BE2C (cell line): ENCODE measurements around the gene GTPBP6.

Experiments
- DNase-seq: peaks from one replicate; pipeline ENCODE4 v3.0.0-alpha.2; 2020
- H3K27me3 ChIP-seq: fragments of 250-450 bp; sonication (Bioruptor Pico); 2 replicates; pipeline ENCODE4 v1.5.1; 2020; ENCODE audit warnings: mild to moderate bottlenecking
- H3K36me3 ChIP-seq: fragments of 250-450 bp; sonication (Bioruptor Pico); 2 replicates; pipeline ENCODE4 v1.5.1; 2020; ENCODE audit warnings: mild to moderate bottlenecking
- H3K4me1 ChIP-seq: fragments of 250-450 bp; sonication (Bioruptor Pico); 2 replicates; pipeline ENCODE4 v1.5.1; 2020
- H3K4me3 ChIP-seq: 2 replicates; pipeline ENCODE4 v1.5.1; 2011; ENCODE audit warnings: low read depth, low read length
- H3K9me3 ChIP-seq: fragments of 250-450 bp; sonication (Bioruptor Pico); 2 replicates; pipeline ENCODE4 v1.5.1; 2020
- TF ChIP-seq, protein P1 (sequence below): IDR thresholded peaks from 2 replicates; pipeline ENCODE4 v1.5.1; 2012; ENCODE audit warnings: mild to moderate bottlenecking, low read depth, low read length

Gene GTPBP6

DNA sequence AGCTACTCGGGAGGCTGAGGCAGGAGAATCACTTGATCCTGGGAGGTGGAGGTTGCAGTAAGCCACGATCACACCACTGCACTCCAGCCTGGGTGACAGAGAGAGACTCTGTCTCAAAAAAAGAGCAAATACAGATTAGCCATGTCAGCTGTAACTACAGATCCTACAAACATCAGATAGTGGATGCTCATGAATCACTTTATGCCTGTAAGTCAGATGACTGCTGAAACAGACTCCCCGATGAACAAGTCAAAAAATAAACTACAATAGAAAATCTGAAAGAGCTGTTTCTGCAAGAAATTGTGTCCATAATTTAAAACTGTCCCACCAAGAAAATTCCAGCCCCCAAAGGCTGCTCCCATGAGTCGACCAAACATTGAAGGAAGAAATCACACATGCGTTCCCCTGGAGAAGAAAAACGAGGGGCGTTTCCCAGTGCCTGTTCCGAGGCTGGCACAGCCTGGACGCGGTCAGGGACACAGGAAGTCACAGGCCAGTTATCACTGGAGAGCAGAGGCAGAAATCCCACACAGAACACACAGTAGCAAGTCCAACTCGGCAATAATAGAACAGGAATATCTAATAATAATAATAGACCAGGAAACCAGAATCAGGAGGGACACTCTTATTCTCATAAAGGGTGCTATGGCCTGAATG lies 30.0 kb upstream of the GTPBP6 start:
- TF ChIP-seq, protein P1, sequence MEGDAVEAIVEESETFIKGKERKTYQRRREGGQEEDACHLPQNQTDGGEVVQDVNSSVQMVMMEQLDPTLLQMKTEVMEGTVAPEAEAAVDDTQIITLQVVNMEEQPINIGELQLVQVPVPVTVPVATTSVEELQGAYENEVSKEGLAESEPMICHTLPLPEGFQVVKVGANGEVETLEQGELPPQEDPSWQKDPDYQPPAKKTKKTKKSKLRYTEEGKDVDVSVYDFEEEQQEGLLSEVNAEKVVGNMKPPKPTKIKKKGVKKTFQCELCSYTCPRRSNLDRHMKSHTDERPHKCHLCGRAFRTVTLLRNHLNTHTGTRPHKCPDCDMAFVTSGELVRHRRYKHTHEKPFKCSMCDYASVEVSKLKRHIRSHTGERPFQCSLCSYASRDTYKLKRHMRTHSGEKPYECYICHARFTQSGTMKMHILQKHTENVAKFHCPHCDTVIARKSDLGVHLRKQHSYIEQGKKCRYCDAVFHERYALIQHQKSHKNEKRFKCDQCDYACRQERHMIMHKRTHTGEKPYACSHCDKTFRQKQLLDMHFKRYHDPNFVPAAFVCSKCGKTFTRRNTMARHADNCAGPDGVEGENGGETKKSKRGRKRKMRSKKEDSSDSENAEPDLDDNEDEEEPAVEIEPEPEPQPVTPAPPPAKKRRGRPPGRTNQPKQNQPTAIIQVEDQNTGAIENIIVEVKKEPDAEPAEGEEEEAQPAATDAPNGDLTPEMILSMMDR, result no peak
- H3K36me3 ChIP-seq, result no peaks in the 10 kb centered on the region
- DNase-seq, result no peak
- H3K4me1 ChIP-seq, result no peaks in the 10 kb centered on the region
- H3K27me3 ChIP-seq, result no peaks in the 10 kb centered on the region
- H3K4me3 ChIP-seq, result no peak overlapping the region
- no peaks in the 10 kb centered on the region for H3K9me3 ChIP-seq

DNA sequence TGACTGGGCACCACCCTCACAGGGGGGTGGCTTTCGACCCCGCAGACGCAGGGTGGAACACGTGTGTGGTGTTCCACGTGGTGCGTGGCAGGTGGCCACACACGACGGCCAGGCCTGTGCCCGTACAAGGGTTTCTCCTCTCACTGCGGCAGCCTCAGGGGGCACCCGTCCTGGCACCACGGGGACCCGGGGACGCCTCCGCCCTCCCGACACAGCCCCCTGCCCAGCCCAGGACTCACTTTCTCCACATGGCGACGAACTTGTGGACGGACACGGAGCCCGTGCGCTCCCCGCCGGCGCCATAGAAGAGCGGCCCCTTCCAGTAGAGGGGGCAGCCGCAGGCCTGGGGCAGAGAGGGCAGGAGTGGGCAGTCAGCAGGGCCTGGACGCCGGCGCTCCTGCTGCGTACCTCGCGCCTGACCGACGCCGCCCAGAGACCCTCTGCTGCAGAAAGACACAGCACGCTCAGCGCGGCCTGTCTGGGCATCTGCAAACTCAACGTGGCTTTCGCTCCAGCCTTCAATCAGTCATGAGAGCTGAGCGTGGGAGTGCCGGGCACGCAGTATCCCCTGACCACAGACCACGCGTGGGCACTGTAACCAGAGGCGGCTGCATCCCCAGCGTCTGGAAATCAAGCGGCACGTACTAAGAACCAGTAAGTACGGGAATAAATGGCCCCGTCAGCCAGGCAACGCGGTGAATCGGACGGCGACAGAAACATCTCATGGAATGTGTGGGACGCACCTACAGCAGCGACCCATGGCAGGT lies 28.9 kb upstream of the GTPBP6 start:
- Histone ChIP-seq H3K27me3 (no peaks in the 10 kb centered on the region), H3K4me1 (no peaks in the 10 kb centered on the region), H3K4me3 (no peak overlapping the region), H3K36me3 (no peaks in the 10 kb centered on the region), H3K9me3 (no peaks in the 10 kb centered on the region)
- TF ChIP-seq, protein P1, result no peak
- DNase-seq, result no peak

DNA sequence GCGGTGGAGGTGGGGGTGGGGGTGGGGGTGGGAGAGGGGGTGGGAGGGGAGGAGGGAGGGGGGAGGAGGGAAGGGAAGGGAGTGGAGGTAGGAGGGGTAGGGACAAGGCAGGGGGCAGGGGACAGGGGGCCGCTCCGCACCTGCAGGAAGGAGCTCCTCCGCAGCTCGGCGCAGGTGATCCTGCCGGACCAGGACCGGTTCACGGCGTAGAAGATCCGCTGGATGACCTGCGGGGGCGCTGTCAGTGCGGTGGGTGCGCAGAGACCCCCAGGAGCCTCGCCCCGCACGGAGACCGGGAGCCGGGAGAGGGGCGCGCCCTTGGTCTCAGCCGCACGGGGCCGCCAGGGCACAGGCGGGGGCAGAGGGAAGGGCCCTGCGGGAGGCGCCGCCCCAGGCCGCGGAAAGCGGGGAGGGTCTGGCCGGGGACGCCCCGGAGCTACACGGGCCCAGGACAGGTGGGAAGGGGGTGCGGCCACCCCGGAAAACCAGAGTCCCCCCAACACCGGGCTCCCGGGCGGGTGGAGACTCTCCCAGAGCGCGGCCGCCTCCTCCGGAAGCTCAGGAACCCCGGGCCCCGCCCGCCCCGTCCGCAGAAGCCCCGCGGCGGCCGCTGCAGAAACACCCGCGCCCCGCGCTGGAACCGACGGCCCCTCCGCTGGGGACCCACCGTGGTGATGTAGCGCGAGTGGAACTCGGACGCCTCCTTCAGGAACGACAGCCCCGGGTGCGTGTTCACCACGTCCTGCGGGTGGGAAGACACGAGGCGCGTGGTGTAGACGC lies 27.6 kb upstream of the GTPBP6 start:
- Histone ChIP-seq H3K27me3 (no peaks in the 10 kb centered on the region), H3K4me1 (no peaks in the 10 kb centered on the region), H3K36me3 (no peaks in the 10 kb centered on the region), H3K9me3 (no peaks in the 10 kb centered on the region), H3K4me3 (no peak overlapping the region)
- no peak for DNase-seq
- TF ChIP-seq, protein P1, result no peak

DNA sequence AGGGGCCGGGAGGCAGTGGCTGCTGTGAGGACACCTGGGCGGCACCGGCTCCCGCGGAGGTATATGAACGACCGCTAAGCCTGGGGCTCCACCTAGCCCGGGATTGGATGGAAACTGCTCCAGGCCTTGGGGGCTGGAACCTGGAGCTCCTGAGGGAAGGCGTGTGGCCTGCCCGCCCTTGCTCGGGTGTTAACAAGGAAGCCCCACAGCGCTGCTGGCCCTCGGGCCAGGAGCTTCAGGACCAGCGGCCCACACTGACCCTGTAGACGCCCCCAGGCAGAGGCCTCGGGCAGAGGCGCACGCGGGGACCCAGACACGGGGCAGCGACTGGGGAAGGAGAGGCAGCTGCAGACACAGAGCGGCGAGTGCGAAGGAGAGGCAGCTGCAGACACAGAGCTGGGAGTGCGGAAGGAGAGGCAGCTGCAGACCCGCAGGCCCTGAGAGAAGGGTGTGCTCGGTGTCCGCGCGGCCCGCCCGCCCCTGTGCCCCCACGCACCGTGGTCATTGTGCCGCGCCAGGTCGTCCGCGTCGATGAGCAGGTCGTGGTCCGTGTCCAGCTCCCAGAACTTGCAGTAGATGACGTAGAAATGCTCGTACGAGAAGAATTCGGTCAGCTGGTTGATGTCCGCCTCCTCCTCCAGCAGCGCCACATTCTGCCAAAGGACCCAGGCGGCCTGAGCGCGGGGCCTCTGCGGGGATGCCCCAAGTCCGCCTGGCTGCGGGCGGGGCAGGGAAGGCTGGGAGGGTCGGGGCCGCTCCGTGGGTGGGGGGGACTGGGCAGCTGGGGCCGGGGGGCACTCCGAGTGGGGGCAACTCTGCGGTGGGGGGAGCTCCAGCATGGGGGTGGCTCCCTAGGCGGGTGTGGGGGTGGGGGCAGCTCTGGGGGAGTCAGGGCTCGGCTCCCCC lies 26.7 kb upstream of the GTPBP6 start:
- TF ChIP-seq, protein P1, result no peak
- H3K36me3 ChIP-seq, result no peaks in the 10 kb centered on the region

DNA sequence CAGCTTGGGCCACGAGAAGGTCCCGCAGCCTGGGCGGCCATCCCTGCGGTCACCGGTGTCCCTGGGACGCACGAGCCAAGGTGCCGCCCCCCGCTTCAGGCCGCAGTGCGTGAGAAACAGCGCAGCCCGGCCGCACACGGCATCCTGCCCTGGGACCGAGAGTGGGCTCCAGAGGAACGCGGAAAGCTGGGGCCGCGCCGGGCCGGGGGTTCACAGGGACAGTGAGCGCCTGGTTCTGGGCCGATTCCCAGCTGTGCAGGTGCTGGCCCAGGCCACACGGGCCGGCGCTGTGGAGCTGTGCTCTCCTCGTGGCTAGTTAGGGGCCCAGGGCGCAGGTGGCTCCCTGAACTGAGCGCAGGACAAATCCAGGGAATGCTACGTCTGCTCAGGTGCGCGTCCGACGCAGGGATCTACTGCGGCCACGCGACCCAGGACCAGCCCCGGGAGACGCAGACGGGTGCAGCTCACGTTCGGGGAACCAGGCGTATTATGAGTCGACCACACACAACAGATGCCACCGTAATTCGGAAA lies 25.8 kb upstream of the GTPBP6 start:
- H3K9me3 ChIP-seq, result no peaks in the 10 kb centered on the region
- TF ChIP-seq, protein P1, result no peak
- H3K4me1 ChIP-seq, result no peaks in the 10 kb centered on the region
- H3K36me3 ChIP-seq, result no peaks in the 10 kb centered on the region
- no peak for DNase-seq
- no peak overlapping the region for H3K4me3 ChIP-seq
- H3K27me3 ChIP-seq, result no peaks in the 10 kb centered on the region

More for the DNA sequence above, 26.7 kb upstream of the GTPBP6 start:
- no peaks in the 10 kb centered on the region for H3K27me3 ChIP-seq
- H3K4me3 ChIP-seq, result no peak overlapping the region
- DNase-seq, result no peak
- no peaks in the 10 kb centered on the region for H3K9me3 ChIP-seq
- no peaks in the 10 kb centered on the region for H3K4me1 ChIP-seq
